HL-60 (cell line): ENCODE results near the gene TJP3.

Source experiments
- CTCF ChIP-seq: IDR thresholded peaks from one replicate; pipeline ENCODE4 v1.5.1; 2011; ENCODE audit warnings: low read length, control low read depth, inconsistent platforms; ENCODE audit not compliant: insufficient read depth
- GABPA ChIP-seq: IDR thresholded peaks from 2 replicates; pipeline ENCODE4 v1.6.1; 2012; ENCODE audit warnings: low read depth
- POLR2AphosphoS5 ChIP-seq: IDR thresholded peaks from 2 replicates; pipeline ENCODE4 v1.6.1; 2012; ENCODE audit warnings: low read depth
- REST ChIP-seq: IDR thresholded peaks from 2 replicates; pipeline ENCODE4 v1.6.1; 2012; ENCODE audit warnings: low read depth; ENCODE audit not compliant: insufficient replicate concordance

- TF ChIP-seq CTCF (no peak), POLR2AphosphoS5 (no peak), GABPA (no peak), REST (no peak)
These were observed 58.3 kb downstream of the TJP3 start for GRCh38 chr19:3766520-3766919.
